ENCODE results near the gene MAPK7.

The MAPK7 gene

DNA sequence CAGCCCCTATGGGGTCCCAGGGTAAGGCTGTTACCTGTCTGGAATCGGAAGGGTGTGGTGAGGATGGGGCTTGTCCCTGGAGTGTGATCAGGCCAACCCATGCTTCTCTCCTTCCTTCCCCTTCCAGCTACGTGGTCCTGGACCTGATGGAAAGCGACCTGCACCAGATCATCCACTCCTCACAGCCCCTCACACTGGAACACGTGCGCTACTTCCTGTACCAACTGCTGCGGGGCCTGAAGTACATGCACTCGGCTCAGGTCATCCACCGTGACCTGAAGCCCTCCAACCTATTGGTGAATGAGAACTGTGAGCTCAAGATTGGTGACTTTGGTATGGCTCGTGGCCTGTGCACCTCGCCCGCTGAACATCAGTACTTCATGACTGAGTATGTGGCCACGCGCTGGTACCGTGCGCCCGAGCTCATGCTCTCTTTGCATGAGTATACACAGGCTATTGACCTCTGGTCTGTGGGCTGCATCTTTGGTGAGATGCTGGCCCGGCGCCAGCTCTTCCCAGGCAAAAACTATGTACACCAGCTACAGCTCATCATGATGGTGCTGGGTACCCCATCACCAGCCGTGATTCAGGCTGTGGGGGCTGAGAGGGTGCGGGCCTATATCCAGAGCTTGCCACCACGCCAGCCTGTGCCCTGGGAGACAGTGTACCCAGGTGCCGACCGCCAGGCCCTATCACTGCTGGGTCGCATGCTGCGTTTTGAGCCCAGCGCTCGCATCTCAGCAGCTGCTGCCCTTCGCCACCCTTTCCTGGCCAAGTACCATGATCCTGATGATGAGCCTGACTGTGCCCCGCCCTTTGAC is 2.4 kb downstream of the MAPK7 start:
- no peak for DNase-seq (ENCODE audit: low read depth, low spot score)

DNA sequence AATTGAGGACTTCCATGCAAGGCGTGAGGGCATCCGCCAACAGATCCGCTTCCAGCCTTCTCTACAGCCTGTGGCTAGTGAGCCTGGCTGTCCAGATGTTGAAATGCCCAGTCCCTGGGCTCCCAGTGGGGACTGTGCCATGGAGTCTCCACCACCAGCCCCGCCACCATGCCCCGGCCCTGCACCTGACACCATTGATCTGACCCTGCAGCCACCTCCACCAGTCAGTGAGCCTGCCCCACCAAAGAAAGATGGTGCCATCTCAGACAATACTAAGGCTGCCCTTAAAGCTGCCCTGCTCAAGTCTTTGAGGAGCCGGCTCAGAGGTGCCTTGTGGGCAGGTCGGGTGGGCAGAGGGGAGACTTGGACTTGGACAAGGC is 3.1 kb downstream of the MAPK7 start:
- no peak for DNase-seq (ENCODE audit: low read depth, low spot score)

DNA sequence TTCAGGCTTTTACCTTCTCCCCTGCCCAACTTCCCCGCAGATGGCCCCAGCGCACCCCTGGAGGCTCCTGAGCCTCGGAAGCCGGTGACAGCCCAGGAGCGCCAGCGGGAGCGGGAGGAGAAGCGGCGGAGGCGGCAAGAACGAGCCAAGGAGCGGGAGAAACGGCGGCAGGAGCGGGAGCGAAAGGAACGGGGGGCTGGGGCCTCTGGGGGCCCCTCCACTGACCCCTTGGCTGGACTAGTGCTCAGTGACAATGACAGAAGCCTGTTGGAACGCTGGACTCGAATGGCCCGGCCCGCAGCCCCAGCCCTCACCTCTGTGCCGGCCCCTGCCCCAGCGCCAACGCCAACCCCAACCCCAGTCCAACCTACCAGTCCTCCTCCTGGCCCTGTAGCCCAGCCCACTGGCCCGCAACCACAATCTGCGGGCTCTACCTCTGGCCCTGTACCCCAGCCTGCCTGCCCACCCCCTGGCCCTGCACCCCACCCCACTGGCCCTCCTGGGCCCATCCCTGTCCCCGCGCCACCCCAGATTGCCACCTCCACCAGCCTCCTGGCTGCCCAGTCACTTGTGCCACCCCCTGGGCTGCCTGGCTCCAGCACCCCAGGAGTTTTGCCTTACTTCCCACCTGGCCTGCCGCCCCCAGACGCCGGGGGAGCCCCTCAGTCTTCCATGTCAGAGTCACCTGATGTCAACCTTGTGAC is 3.6 kb downstream of the MAPK7 start:
- DNase-seq (ENCODE audit: low read depth, low spot score) = no peak

DNA sequence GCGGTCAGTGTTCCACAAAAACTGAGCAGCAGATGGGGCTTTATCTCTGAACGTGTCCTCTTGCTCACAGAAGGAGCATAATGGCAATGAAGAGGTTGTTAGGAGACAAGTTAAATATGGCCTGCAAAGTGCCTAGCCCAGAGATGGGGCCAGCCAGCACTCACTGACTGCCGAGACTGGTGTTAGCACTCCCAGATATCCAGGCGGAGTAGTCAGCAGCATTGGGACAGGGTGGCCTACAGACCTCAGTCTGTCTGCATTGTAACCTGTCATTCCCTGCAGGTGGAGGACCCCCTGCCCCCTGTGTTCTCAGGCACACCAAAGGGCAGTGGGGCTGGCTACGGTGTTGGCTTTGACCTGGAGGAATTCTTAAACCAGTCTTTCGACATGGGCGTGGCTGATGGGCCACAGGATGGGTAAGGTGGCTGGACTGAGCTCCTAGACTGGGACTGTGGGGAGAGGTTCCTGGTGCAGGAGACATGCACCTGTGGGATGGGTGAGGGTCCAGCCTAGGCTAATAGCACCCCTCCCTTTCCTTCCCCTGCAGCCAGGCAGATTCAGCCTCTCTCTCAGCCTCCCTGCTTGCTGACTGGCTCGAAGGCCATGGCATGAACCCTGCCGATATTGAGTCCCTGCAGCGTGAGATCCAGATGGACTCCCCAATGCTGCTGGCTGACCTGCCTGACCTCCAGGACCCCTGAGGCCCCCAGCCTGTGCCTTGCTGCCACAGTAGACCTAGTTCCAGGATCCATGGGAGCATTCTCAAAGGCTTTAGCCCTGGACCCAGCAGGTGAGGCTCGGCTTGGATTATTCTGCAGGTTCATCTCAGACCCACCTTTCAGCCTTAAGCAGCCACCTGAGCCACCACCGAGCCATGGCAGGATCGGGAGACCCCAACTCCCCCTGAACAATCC is 4.5 kb downstream of the MAPK7 start:
- no peak for DNase-seq (ENCODE audit: low read depth, low spot score)

DNA sequence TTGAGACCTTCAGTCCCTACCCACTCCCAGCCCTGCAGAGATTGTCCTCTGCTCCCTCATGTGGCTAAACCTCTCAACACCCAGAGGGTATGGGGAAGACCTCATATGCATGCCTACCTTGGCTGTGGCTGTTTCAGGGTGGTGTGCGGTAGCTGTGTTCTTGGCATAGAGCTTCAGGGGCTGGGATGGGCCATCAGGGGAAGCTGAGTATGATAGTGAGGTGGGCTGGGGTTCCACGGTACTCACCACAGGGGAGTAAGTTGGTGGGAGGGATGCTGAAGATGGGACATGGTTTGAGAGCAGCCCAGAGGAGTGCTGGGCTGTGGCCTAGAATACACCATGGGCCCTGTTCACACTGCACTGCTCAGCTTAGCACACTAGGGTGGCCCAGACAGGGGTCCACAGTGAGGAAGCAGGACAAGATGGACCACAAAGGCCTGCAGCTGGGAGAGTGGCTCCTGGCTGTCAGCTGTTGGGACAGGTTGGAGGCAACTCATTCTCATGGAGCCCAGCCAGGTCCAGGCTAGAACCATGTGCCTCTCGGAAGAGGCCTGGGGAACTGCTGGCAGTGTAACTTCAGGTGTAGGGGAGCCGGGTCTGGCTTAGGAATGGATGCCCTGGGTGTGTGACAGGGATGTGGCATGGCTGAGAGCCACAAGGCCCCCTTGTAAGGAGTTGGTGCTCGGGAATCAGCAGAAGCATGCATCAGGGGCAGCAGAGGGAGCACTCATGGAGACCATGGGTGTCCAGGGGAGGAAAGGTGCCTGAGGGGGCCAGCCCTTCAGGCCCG is 5.6 kb downstream of the MAPK7 start:
- no peak for DNase-seq (ENCODE audit: low read depth, low spot score)

DNA sequence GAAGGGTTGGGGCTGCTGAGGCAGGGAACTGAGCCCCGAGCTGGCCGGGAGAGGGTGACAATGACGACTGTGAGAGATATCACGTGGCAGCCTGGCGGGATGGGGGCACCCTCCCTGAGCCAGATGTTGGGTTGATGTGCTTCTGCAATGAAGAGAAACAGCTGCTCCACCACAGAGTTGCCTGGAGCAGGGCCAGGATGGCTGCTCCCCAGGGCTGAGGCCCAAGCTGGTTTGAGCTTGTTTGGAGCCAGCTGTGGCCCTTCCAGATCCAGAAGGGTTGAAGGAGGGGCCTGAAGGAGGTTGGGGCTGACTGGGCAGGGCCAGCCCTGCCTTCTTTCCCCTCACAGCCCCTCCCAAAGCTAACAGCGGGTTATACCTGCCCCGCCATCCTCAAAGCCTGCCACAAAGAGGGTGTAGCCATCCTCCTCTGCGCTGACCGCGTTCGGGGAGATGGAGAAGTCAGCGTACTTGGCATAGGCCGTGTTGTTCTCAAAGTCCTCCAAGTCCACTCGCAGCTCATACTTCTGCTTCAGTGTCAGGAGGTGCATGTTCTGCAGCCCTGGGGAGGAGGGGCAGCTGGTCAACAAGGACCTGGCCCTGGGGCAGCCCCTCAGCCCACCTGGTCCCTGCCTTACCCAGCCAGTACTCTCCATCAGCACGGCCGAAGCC is 6.6 kb downstream of the MAPK7 start:
- no peak for DNase-seq (ENCODE audit: low read depth, low spot score)

DNA sequence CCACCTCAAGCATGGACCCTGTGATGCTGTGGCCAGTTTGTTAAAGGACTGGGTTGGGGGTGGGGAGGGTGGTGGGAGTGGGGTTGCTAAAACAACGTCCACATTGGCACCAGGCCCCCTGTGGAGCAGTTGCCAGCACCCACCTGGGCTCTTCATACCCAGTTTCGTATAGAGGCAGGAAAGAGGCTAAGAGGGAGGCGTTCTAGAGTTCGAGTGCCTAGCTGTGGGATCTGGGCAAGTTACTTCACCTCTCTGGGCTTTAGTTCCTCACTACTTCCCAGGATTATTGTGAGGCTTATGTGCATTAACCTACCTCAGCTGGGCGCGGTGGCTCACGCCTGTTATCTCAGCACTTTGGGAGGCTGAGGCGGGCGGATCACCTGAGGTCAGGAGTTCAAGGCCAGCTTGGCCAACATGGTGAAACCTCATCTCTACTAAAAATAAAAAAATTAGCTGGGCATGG is 7.3 kb downstream of the MAPK7 start:
- no peak for DNase-seq (ENCODE audit: low read depth, low spot score)

DNA sequence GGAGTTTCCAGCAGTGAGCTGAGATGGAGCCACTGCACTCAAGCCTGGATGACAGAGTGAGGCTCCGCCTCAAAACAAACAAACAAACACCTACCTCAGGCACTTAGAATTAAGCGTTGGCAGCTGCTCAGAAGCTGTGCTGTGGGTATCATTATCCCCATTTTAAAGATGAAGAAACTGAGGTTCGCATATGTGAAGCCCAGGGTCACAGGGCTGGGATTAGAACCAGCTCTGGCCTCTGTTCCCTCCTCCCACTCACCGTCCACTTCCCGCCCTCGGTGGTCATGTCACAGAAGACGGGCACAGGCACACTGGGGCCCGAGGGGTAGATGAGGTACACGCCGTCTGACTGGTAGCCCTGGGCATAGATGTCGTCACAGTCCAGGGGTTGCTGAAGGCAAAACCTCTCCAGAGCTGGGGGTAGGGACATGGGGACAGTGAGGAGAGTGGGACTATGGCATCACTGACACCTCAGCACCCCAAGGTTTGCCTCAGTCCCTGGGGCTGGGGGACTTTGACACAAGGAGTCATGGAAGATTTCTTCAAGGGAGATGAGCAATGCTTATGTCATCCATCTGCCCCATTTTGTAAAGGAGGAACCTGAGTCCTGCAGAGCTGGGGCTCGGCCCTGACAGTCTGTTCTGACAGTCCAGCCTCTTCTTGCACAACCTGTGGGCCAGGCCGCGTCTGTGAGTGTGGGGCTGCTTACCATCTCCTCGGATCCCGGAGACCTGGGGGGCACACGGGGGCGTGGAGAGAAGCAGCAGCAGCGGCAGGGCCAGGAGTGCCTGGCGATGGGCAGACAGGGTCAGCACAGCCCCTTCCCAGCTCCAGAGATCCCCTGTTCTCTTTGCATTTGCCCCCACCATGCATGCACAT is 8.0 kb downstream of the MAPK7 start:
- no peak for DNase-seq (ENCODE audit: low read depth, low spot score)

DNA sequence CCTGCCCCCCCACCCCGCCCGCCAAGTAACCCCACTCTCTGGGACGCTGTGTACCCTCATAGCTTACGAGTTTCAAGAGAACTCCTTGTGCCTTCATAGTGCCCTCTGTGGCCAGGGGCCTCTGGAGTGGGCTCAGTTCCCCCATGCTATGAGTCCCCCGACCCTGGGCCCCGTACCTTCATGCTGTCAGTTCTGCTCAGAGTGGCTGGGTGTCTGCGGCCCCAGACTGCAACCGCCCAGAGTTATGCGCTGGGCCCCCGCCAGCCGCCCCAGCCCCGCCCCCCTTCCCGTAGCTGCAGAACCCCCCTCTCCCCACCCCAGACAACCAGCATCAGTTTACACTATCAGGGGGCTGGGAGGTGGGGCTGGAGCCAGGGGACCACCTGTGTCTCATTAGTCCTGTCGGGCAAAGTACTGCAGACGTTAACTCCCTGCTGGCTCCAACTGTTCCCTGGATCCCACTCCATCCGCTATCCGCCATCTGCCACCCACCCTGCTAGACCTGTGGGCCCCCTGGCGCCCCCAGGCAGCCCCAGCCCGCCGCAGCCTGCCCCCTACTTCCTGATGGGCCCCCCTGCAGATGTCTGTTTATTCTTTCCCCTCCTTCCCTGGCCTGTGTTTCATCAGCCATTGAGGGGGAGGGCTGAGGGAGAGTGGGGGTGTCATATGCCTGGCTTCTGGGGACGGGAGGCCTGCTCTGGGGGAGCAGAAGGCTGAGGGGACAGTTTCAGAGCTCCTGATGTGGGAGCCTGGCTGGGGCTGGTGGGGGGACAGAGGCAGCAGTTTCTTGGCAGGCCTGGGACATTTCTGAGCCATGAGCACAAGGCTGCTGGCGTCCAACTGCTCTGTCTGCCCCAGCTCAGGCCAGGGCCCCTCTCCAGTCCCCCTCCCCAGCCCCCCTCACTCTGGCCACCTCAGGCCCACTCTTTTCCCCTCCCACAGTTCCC is 8.9 kb downstream of the MAPK7 start, which contains the start of gene MFAP4:
MFAP4 (minus strand) TSS at position 217 of the 947 bp plus-strand sequence; CDS start at position 182, 35 bp downstream.
- no peak for DNase-seq (ENCODE audit: low read depth, low spot score)

DNA sequence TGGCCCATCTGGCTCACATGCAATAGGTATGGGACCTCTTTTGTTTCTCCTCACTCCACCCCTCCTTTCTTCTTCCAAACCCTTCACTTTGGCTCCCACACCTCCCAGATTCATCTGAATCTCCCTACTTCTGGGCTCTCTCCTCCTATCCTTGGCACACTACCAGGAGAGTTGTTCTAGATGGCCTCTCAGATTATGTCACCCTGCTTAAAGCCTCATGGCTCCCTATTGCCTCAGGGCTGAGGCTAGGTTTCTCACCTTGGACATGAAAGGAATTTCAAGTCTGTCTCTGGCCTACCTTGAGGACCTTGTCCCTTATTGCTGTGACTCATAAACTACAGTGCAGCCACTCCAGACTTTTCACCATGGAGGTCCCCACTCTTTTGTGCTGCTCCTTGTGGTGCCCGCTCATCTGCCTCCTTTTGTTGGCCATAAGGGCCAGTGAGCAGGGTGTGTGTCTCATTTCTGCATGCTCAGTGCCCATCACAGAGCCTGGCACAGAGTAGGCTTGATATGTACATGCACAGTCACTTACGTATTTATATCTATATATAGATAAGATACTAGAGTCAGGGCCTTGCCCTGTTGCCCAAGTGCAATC is 9.7 kb downstream of the MAPK7 start:
- no peak for DNase-seq (ENCODE audit: low read depth, low spot score)

DNA sequence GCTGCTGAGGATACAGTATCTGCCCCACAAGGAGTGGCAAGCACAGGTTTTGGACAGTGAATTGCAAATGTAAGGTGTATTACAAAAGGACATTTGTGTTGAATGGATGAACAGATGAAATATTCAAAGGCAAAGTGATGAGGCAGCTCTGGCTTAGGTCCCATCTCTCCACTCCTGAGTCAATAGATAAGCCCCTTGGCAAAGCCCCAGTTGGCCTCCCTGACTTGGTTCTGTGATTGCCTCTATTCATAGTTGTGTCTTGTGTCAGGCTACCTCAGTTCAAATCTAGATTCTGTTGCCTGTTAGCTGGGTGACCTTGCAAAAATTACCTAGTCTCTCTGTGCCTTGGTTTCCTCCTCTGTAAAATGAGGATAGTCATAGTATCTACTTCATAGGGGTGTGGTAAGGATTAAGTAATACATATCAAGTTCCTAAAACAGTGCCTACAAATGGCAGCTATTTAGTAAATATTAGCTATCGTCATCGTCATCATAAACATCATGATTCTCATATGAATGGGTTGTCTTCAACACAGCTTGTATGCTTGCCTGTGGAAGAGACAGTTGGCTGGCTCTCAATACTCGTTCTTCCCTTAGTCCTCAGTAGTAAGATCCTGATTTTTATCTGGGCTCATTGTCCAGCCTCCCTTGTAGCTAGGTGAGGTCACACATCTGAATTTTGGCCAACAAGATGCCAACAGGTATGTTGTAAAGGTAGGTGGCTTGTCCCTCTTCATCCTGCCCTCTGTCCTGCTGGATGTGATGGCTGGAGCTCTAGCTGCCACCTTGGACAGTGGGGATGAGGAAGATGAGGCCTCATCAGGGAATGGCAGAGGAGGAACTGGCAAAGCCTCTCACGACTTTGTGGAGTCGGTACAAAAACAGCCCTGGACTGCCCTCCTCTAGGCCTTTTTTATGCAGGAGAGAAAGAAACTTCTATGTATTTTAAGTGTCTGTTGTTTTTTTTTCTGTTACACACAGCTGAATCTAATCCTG is 10.8 kb downstream of the MAPK7 start:
- no peak for DNase-seq (ENCODE audit: low read depth, low spot score)

DNA sequence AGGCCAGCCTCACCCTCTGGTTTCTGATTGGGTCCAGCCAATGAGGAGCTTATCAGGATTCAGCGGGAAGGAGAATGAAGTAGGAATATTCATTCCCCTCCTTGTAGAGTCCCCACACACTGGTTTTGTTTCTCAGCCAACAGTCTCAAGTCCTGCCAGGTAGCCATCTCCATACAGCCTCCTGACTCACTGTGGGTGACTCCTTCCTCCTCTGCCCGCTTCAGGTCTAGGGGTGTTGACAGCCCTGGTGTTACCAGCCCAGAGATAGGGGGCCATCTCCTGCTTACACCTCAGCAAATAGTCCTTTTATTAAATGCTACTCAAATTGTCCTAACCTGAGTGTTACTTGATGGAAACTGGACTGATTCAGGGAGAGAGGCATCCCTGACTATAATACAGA is 12.7 kb downstream of the MAPK7 start:
- DNase-seq (ENCODE audit: low read depth, low spot score) = no peak

DNA sequence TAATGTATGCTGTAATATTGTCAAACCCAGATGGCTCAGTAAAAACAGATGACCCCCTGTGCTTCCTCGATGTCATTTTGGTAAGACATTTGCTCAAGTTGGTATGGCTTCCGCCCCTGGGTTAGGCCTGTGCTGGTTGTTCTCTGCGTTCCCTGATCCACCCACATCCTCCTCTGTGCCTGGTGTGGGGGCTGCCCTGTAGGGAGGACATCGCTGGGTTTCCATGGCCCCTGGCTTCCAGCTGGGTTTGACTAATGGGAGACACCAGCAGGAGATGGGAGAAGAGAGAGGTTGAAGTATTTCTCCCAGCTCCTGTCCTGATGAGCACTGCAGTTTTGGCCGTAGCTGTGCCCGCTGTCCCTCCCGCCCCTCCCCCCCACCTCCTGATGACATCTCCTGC is 13.1 kb downstream of the MAPK7 start:
- no peak for DNase-seq (ENCODE audit: low read depth, low spot score)

DNA sequence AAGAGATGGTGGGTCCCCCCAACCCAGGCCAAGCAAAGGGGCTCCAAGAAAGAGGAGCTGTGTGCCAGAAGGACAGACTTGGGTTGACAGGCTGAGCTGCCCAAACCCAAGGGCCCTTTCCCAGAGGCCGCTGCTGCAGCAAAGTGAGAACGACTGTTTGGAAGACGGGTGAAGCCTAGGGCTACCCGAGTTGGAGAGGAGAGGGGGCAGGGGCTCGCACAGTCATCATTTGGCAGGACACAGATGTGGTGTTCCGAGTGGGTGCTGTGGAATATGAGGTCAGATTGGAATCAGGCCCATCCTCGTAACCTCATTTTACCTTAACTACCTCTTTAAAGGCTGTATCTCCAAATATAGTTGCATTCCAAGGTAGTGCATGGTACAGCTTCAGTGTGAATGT is 14.0 kb downstream of the MAPK7 start:
- no peak for DNase-seq (ENCODE audit: low read depth, low spot score)

DNA sequence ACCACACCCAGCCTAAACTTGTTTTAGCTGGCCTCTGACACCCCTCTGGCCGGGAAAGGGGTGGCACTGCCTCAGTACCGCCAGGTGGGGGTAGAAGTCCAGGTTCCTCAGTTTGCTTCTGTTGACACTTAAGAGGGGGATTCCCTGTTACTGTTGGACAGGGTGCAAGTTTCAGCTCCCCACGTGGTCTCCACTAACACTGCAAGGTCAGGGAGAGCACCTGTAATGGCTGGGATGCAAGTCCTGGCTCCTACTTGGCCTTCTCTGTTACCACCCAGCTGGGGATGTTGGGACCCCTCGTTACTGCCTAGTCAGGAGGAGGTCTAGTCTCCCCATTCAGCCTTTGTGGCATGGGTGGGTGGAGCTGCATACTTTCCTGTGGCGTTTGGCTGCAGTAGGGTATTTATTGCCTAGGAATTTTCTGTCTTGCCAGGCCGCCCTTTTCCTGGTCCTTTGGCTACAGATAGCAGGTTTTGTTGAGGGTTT is 19.3 kb downstream of the MAPK7 start:
- peak; percentile 74 for DNase-seq (ENCODE audit: low read depth, low spot score)

DNA sequence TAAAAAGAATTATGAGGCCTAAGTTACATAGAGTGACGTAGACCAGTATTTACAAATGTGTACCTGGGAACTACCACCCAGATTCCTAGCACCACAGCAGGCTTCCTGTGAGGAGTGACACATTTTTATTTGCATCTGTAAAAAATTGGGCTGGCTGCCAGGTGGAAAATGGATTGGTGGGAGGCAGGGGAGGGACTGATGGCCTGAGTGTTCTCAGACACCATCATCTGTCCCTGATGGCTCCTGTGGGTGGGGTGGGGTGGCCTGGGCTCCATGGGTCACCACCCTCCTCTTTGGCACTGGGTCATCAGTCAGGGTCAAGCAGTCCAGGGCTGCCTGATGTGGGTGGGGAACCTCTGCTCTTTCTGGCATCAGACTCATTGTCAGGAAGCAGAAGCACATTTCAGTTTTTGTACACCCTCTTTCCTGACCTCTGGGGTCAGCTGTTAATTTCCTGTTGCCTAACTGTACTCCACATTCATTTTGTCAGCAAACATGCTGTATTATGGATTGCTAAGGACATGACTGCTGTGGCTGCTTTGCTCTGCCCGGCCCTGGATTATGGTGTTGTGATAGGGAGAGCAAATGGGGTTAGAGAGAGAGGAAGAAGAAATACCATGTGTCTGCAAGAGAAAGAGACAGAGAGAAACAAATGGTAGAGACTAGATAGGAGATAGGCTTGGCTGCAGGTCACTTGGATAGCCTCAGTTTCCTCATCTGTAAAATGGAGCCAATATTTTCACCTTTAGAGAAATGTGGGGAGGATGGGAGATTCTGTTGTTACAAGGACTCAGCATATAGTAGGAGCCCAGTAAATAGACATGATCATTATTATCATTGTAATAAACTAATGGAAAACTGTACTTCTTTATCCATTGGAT is 20.2 kb downstream of the MAPK7 start:
- DNase-seq (ENCODE audit: low read depth, low spot score) = no peak
